Effector memory CD4-positive, alpha-beta T cell (primary cell): Measurements from ENCODE around the gene TMEM38B.
"Not testable (repeated sequence)": the region's sequence is repeated elsewhere in the genome, so short reads cannot be mapped to it uniquely, and the experiment has no call there.

Experiments used
- DNase-seq, 3 donors: peaks; one replicate each; pipeline ENCODE4 v3.0.0-alpha.2; 2020
- H3K27ac ChIP-seq: 2 replicates; pipeline ENCODE4 v1.7.0; 2013; ENCODE audit warnings: mild to moderate bottlenecking, low read length, moderate library complexity; ENCODE audit not compliant: insufficient read depth, poor library complexity, severe bottlenecking
- H3K27me3 ChIP-seq: replicated peaks from 2 replicates; pipeline ENCODE4 v1.7.0; 2013; ENCODE audit warnings: mild to moderate bottlenecking, low read length; ENCODE audit not compliant: insufficient read depth, control insufficient read depth, poor library complexity, severe bottlenecking
- H3K36me3 ChIP-seq: 2 replicates; pipeline ENCODE4 v1.7.0; 2013; ENCODE audit warnings: mild to moderate bottlenecking, low read length, moderate library complexity; ENCODE audit not compliant: control insufficient read depth, insufficient read depth
- H3K4me1 ChIP-seq: 2 replicates; pipeline ENCODE4 v1.7.0; 2013; ENCODE audit warnings: low read length, mild to moderate bottlenecking; ENCODE audit not compliant: control insufficient read depth, insufficient read depth, poor library complexity, severe bottlenecking
- H3K4me3 ChIP-seq: 2 replicates; pipeline ENCODE4 v1.7.0; 2013; ENCODE audit warnings: low read length, low read depth, mild to moderate bottlenecking; ENCODE audit not compliant: insufficient read depth, poor library complexity, severe bottlenecking
- H3K9me3 ChIP-seq: 2 replicates; pipeline ENCODE4 v1.7.0; 2013; ENCODE audit warnings: mild to moderate bottlenecking, low read length, moderate library complexity; ENCODE audit not compliant: control insufficient read depth

TMEM38B gene

DNA sequence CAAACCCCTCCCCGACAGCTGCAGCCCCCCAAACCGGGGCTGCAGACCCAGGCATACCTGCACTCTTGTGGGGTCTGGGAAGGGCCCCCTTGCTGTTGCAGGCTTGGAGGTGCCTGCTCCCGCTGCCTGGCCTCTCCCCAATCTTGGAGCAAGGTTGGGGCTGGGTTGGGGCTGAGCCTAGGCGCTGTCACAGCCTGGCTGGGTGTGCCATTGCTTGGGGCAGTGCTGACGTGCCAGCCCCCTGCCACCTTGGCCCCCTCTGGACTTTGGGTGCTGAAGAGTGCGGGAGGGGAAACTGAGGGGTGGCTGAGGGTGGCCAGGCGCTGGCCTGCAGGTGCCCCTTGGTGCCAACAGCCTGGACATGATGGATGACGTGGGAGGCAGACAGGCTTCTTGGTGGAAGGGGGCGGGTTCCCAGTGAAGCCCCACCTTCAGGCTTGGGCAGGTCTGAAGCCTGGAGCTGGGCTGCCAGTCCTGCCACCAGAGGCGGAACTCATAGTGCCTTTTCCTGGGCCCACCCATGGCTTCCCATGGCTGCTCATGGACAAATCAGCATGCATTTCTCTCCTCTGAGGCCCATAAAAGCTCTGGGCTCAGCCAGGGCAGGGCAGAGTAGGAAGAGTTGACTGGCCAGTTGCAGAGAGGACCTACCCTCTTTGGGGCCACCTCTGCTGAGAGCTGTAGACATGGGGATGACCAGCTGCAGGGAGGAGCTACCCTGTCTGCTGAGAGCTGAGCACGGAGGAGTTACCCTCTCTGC is 19.1 kb downstream of the TMEM38B start:
- Histone ChIP-seq H3K4me1 (no peaks in the 10 kb centered on the region), H3K9me3 (no peaks in the 10 kb centered on the region), H3K27ac (no peak overlapping the region), H3K4me3 (no peak overlapping the region), H3K36me3 (peaks cover 5% of the 10 kb centered on the region), H3K27me3 (no peaks in the 10 kb centered on the region)
- no peak for DNase-seq

DNA sequence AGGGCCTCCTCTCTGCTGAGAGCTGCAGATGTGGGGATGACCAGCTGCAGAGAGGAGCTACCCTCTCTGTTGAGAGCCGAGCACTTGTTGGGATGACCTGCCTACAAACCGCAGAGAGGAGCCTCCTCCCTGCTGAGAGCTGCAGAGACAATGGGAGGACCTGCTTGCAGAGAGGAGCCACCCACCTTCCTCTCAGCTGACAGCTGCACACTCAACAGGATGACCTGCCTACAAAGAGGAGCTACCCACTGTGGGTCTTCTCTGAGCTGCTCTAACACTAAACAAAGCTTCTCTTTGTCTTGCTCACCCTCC is 19.6 kb downstream of the TMEM38B start:
- Histone ChIP-seq H3K27me3 (no peaks in the 10 kb centered on the region), H3K27ac (no peak overlapping the region)

GRCh38 chr9:105716146-105716545 is 21.8 kb downstream of the TMEM38B start:
- H3K27ac ChIP-seq: no peak overlapping the region
- no peaks in the 10 kb centered on the region for H3K27me3 ChIP-seq
- H3K36me3 ChIP-seq: no peaks in the 10 kb centered on the region
- no peak for DNase-seq
- H3K9me3 ChIP-seq: no peaks in the 10 kb centered on the region
- no peaks in the 10 kb centered on the region for H3K4me1 ChIP-seq
- H3K4me3 ChIP-seq: no peak overlapping the region

More for the DNA sequence above, 19.6 kb downstream of the TMEM38B start:
- Histone ChIP-seq H3K9me3 (no peaks in the 10 kb centered on the region), H3K4me3 (no peak overlapping the region), H3K36me3 (peaks cover 5% of the 10 kb centered on the region), H3K4me1 (no peaks in the 10 kb centered on the region)
- no peak for DNase-seq

DNA sequence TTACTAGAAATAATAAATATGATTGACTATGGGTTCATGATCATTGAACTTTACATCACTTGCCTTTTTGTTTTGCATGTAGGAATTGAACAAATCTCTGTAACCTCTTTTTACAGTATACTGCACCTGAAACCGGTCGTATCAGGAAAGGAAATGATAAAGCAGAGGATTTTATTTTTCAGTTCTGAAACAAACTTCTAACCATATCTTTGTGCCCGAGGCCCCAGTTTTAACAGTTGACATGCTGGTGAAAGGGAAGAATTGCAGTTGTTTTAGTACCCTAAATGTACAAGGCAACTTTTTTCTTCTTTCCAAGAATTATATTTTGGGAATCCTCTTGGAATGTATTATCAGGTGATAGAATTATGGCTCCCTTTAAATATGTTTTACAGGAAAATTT is 27.8 kb downstream of the TMEM38B start:
- H3K4me3 ChIP-seq: no peak overlapping the region
- no peaks in the 10 kb centered on the region for H3K27me3 ChIP-seq
- DNase-seq: no peak
- H3K4me1 ChIP-seq: no peaks in the 10 kb centered on the region
- H3K9me3 ChIP-seq: no peaks in the 10 kb centered on the region
- no peak overlapping the region for H3K27ac ChIP-seq
- H3K36me3 ChIP-seq: no peaks in the 10 kb centered on the region

GRCh38 chr9:105725370-105725769 is 31.0 kb downstream of the TMEM38B start:
- no peaks in the 10 kb centered on the region for H3K36me3 ChIP-seq
- no peaks in the 10 kb centered on the region for H3K4me1 ChIP-seq
- H3K27me3 ChIP-seq: no peaks in the 10 kb centered on the region
- no peaks in the 10 kb centered on the region for H3K9me3 ChIP-seq
- DNase-seq: no peak
- no peak overlapping the region for H3K27ac ChIP-seq
- H3K4me3 ChIP-seq: no peak overlapping the region

DNA sequence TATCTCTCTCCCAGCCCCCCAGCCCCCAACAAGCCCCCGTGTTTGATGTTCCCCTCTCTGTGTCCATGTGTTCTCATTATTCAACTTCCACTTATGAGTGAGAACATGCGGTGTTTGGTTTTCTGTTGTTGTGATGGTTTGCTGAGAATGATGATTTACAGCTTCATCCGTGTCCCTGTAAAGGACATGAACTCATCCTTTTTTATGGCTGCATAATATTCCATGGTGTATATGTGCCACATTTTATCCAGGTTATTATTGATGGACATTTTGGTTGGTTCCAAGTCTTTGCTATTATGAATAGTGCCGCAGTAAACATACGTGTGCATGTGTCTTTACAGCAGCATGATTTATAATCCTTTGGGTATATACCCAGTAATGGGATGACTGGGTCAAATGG is 33.9 kb downstream of the TMEM38B start:
- H3K9me3 ChIP-seq, H3K27me3 ChIP-seq, H3K4me1 ChIP-seq, H3K27ac ChIP-seq, H3K36me3 ChIP-seq, DNase-seq, H3K4me3 ChIP-seq: not testable (repeated sequence)

DNA sequence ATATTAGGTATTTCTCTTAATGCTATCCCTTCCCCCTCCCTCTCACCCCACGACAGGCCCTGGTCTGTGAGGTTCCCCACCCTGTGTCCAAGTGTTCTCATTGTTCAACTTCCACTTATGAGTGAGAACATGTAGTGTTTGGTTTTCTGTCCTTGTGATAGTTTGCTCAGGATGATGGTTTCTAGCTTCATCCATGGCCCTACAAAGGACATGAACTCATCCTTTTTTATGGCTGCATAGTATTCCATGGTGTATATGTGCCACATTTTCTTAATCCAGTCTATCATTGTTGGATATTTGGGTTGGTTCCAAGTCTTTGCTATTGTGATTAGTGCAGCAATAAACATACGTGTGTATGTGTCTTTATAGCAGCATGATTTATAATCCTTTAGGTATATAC is 37.1 kb downstream of the TMEM38B start:
- not testable (repeated sequence) for H3K4me3 ChIP-seq, DNase-seq, H3K27me3 ChIP-seq, H3K4me1 ChIP-seq, H3K9me3 ChIP-seq, H3K36me3 ChIP-seq, H3K27ac ChIP-seq

DNA sequence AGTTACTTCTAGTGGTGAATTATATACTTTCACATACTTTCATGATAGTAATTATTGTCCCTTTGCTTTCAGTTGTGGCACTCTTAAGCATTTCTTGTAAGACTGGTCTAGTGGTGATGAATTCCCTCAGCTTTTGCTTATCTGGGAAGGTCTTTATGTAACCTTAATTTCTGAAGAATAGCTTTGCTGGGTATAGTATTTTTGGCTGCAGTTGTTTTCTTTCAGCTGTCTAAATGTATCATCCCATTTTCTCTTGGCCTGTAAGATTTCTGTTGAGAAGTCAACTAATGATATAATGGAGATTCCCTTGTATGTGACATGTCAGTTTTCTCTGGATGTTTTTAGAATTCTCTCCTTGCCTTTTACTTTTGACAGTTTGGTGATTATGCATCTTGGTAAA is 41.0 kb downstream of the TMEM38B start:
- H3K9me3 ChIP-seq: peaks cover 4% of the 10 kb centered on the region
- H3K4me1 ChIP-seq: no peaks in the 10 kb centered on the region
- no peak for DNase-seq
- no peaks in the 10 kb centered on the region for H3K36me3 ChIP-seq
- H3K4me3 ChIP-seq: no peak overlapping the region
- no peaks in the 10 kb centered on the region for H3K27me3 ChIP-seq
- no peak overlapping the region for H3K27ac ChIP-seq

GRCh38 chr9:105737205-105737604 is 42.9 kb downstream of the TMEM38B start:
- Histone ChIP-seq H3K27ac (no peak overlapping the region), H3K4me3 (no peak overlapping the region), H3K4me1 (no peaks in the 10 kb centered on the region), H3K27me3 (no peaks in the 10 kb centered on the region), H3K9me3 (peaks cover 4% of the 10 kb centered on the region), H3K36me3 (no peaks in the 10 kb centered on the region)
- no peak for DNase-seq

DNA sequence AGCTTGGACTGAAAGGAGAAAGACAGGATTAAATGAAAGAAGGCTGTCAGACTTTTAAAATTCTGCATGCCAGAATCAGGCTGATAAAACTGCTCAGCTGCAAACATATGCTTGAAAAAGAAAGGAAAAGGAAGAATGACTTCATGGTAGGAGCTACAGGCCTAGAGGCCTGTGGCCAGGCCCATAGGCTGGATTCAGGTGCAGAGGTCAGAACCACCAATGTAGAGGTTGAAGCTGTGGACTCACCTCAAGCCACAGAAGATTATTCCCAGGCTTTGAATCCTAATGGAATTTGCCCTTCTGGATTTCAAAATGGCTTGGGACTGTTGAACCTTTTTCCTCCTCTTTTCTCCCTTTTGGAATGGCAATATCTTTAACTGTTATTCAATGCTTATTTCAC is 47.7 kb downstream of the TMEM38B start:
- Histone ChIP-seq H3K9me3 (no peaks in the 10 kb centered on the region), H3K27me3 (no peaks in the 10 kb centered on the region), H3K4me1 (no peaks in the 10 kb centered on the region), H3K4me3 (no peak overlapping the region), H3K27ac (no peak overlapping the region), H3K36me3 (no peaks in the 10 kb centered on the region)
- DNase-seq: no peak
